H9 (cell line): Measurements from ENCODE around the gene CACNA2D3. TPM values are rescaled to one million over a fixed set of nuclear protein-coding genes. Genes with fewer than 3 reads are reported as not detected.

Source experiments
- DNase-seq: peaks from one replicate; pipeline ENCODE4 v3.0.0-alpha.2; 2017
- H2AFZ ChIP-seq: one replicate; pipeline ENCODE4 v1.6.1; 2013; ENCODE audit warnings: mild to moderate bottlenecking, low read length, control low read depth, moderate library complexity
- H2AK5ac ChIP-seq: 2 replicates; pipeline ENCODE4 v1.6.1; 2013; ENCODE audit warnings: low read length, control low read depth, mixed read lengths; ENCODE audit not compliant: insufficient read length
- H2BK120ac ChIP-seq: one replicate; pipeline ENCODE4 v1.6.1; 2013; ENCODE audit warnings: low read depth, mild to moderate bottlenecking, low read length, control low read depth, inconsistent platforms; ENCODE audit not compliant: poor library complexity, severe bottlenecking
- H2BK12ac ChIP-seq: 2 replicates; pipeline ENCODE4 v1.6.1; 2013; ENCODE audit warnings: low read length, control low read depth, mixed read lengths, low read depth; ENCODE audit not compliant: insufficient read length
- H2BK15ac ChIP-seq: 2 replicates; pipeline ENCODE4 v1.6.1; 2013; ENCODE audit warnings: low read depth, low read length, control low read depth
- H2BK20ac ChIP-seq: one replicate; pipeline ENCODE4 v1.6.1; 2013; ENCODE audit warnings: low read depth, mild to moderate bottlenecking, low read length, control low read depth, inconsistent platforms; ENCODE audit not compliant: poor library complexity, severe bottlenecking
- H2BK5ac ChIP-seq: 2 replicates; pipeline ENCODE4 v1.6.1; 2013; ENCODE audit warnings: low read length, control low read depth, mixed read lengths; ENCODE audit not compliant: insufficient read length
- H3K14ac ChIP-seq: 2 replicates; pipeline ENCODE4 v1.6.1; 2013; ENCODE audit warnings: low read length, control low read depth; ENCODE audit not compliant: insufficient read depth
- H3K18ac ChIP-seq: 2 replicates; pipeline ENCODE4 v1.6.1; 2013; ENCODE audit warnings: low read depth, mild to moderate bottlenecking, mixed read lengths, low read length, control low read depth; ENCODE audit not compliant: insufficient read length
- H3K23ac ChIP-seq: 2 replicates; pipeline ENCODE4 v1.6.1; 2013; ENCODE audit warnings: low read length, control low read depth, mixed read lengths, low read depth; ENCODE audit not compliant: insufficient read length
- H3K23me2 ChIP-seq: 2 replicates; pipeline ENCODE4 v1.6.1; 2013; ENCODE audit warnings: low read depth, mild to moderate bottlenecking, mixed read lengths, low read length, control low read depth; ENCODE audit not compliant: insufficient read length, poor library complexity, severe bottlenecking
- H3K27ac ChIP-seq: 2 replicates; pipeline ENCODE4 v1.5.1; 2013; ENCODE audit warnings: low read length, control low read depth, mixed read lengths, low read depth; ENCODE audit not compliant: insufficient read length
- H3K27me3 ChIP-seq: 2 replicates; pipeline ENCODE4 v1.6.1; 2013; ENCODE audit warnings: low read length, control low read depth, inconsistent platforms; ENCODE audit not compliant: insufficient read depth
- H3K4ac ChIP-seq: 2 replicates; pipeline ENCODE4 v1.6.1; 2013; ENCODE audit warnings: low read depth, mild to moderate bottlenecking, control low read depth, inconsistent platforms, low read length, moderate library complexity
- H3K4me1 ChIP-seq: 2 replicates; pipeline ENCODE4 v1.6.1; 2013; ENCODE audit warnings: low read length, control low read depth, inconsistent platforms; ENCODE audit not compliant: insufficient read depth
- H3K4me2 ChIP-seq: 2 replicates; pipeline ENCODE4 v1.6.1; 2013; ENCODE audit warnings: low read length, control low read depth, mixed read lengths; ENCODE audit not compliant: insufficient read length, insufficient read depth
- H3K56ac ChIP-seq: 2 replicates; pipeline ENCODE4 v1.6.1; 2013; ENCODE audit warnings: low read depth, mild to moderate bottlenecking, mixed read lengths, low read length, control low read depth; ENCODE audit not compliant: insufficient read length
- H3K79me1 ChIP-seq: 2 replicates; pipeline ENCODE4 v1.6.1; 2013; ENCODE audit warnings: low read depth, mild to moderate bottlenecking, moderate library complexity, low read length, control low read depth, inconsistent platforms; ENCODE audit not compliant: insufficient read depth, poor library complexity, severe bottlenecking
- H3K79me2 ChIP-seq: 2 replicates; pipeline ENCODE4 v1.6.1; 2013; ENCODE audit warnings: low read length, control low read depth, inconsistent platforms; ENCODE audit not compliant: insufficient read depth
- H3K9ac ChIP-seq: 2 replicates; pipeline ENCODE4 v1.6.1; 2013; ENCODE audit warnings: low read length, control low read depth, mixed read lengths; ENCODE audit not compliant: insufficient read length; ENCODE audit errors: extremely low read depth
- H3K9me3 ChIP-seq: one replicate; pipeline ENCODE4 v1.6.1; 2013; ENCODE audit warnings: low read depth, low read length, inconsistent platforms; ENCODE audit not compliant: control insufficient read depth
- H3T11ph ChIP-seq: one replicate; pipeline ENCODE4 v1.6.1; 2013; ENCODE audit warnings: mild to moderate bottlenecking, low read length, control low read depth, inconsistent platforms
- H4K20me1 ChIP-seq: one replicate; pipeline ENCODE4 v1.6.1; 2013; ENCODE audit not compliant: control insufficient read depth, insufficient read length, insufficient read depth
- H4K5ac ChIP-seq: 2 replicates; pipeline ENCODE4 v1.6.1; 2013; ENCODE audit warnings: low read depth, mild to moderate bottlenecking, mixed read lengths, low read length, control low read depth; ENCODE audit not compliant: insufficient read length
- H4K8ac ChIP-seq: replicated peaks from 2 replicates; pipeline ENCODE4 v1.6.1; 2013; ENCODE audit warnings: low read length, control low read depth, mixed read lengths, low read depth; ENCODE audit not compliant: insufficient read length
- H4K91ac ChIP-seq: 2 replicates; pipeline ENCODE4 v1.6.1; 2013; ENCODE audit warnings: low read depth, mild to moderate bottlenecking, moderate library complexity, mixed read lengths, low read length, control low read depth; ENCODE audit not compliant: insufficient read length
- H3K27ac Mint-ChIP-seq, 3 experiments: 2 replicates in 2 of 3; 3 replicates in 1 of 3; pipeline ENCODE4 v1.8.0; 2020 to 2021; ENCODE audit warnings: mixed read lengths in 3 of 3, mild to moderate bottlenecking in 1 of 3, moderate library complexity in 1 of 3
- H3K27me3 Mint-ChIP-seq: 2 replicates; pipeline ENCODE4 v1.8.0; 2021; ENCODE audit warnings: low read depth, mild to moderate bottlenecking, moderate library complexity, mixed read lengths
- H3K36me3 Mint-ChIP-seq, 3 experiments: 2 replicates in 2 of 3; 3 replicates in 1 of 3; pipeline ENCODE4 v1.8.0; 2020 to 2021; ENCODE audit warnings: low read depth in 3 of 3, mixed read lengths in 3 of 3; ENCODE audit not compliant: insufficient read depth in 1 of 3
- H3K4me1 Mint-ChIP-seq, 2 experiments: 2 replicates each; pipeline ENCODE4 v1.8.0; 2020; ENCODE audit warnings: mixed read lengths in 2 of 2
- H3K4me3 Mint-ChIP-seq, 2 experiments: 2 replicates in 1 of 2; 3 replicates in 1 of 2; pipeline ENCODE4 v1.8.0; 2020 to 2021; ENCODE audit warnings: mild to moderate bottlenecking in 2 of 2, mixed read lengths in 2 of 2, moderate library complexity in 1 of 2
- H3K9me3 Mint-ChIP-seq, 2 experiments: 2 replicates in 1 of 2; 3 replicates in 1 of 2; pipeline ENCODE4 v1.8.0; 2020; ENCODE audit warnings: mild to moderate bottlenecking in 2 of 2, mixed read lengths in 2 of 2, moderate library complexity in 1 of 2
- CTCF ChIP-seq: fragments of 200-600 bp; sonication (generic); conservative IDR thresholded peaks from 3 replicates; pipeline ENCODE4 v1.8.0; 2021; ENCODE audit warnings: antibody characterized with exemption, mild to moderate bottlenecking
- WGBS: extraction: QIAGEN DNeasy Blood & Tissue Kit; methylation state at CpG from one replicate; pipeline ENCODE4 v1.1.7; 2013; ENCODE audit warnings: missing lambda C conversion rate, low lambda C conversion rate, mixed read lengths; ENCODE audit not compliant: insufficient read length; ENCODE audit errors: extremely low coverage; 5-methylcytosine and 5-hydroxymethylcytosine counted together
- total RNA-seq: library from RNA; stranded (reverse); gene quantifications from 2 replicates; pipeline ENCODE4 v1.2.1, GENCODE V29; 2021

Gene CACNA2D3
- total RNA-seq, 1 experiment from 2014 or later = 3.2 TPM

DNA sequence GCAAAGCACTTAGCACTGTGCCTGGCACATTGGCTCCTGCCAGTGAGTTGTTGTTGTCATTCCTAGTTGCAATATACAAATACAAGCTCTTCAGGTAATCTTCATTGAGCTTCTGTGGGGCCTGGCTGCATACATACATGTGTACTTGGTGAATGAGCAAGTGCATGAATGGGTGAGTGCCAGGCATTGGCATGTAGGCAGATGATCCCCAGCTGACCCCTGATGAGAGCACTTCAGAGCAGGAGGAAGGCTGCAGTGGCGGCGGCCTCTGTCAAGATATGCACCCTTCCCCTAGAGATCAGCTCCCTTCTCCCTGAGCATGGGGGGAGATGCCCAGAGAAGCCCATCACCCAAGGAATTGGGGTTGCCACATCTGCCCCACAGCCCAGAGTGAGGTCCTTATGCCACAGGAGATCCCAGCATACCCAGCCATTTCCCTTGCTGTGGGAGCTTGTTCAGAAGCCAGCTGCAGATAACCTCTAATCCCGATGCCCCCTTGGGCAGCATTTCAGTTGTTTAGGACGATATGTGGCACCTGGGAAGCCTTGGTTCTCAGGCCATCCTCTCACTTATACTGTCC is 8.8 kb downstream of the CACNA2D3 start:
- Histone ChIP-seq H3K4me1 (peaks cover 2% of the 10 kb centered on the region; the same call in 1 of the 2 replicates), H3K9me3 (no peaks in the 10 kb centered on the region), H3K79me2 (no peaks in the 10 kb centered on the region), H2AK5ac (no peak overlapping the region), H3K23me2 (no peaks in the 10 kb centered on the region), H3K27me3 (no peaks in the 10 kb centered on the region; the same call in 1 of the 2 replicates), H3K23ac (no peak overlapping the region), H3K4me2 (no peak overlapping the region), H3K79me1 (no peaks in the 10 kb centered on the region), H4K8ac (no peak overlapping the region), H3K9ac (no peak overlapping the region), H3T11ph (no peak overlapping the region), H2BK120ac (no peak overlapping the region), H4K5ac (no peak overlapping the region), H3K27ac (no peak overlapping the region), H3K56ac (no peak overlapping the region), H2BK15ac (no peak overlapping the region), H3K4ac (no peak overlapping the region), H2BK20ac (no peak overlapping the region), H2BK12ac (no peak overlapping the region), H3K18ac (no peak overlapping the region), H3K14ac (no peak overlapping the region), H4K20me1 (no peaks in the 10 kb centered on the region), H4K91ac (no peak overlapping the region), H2AFZ (no peak overlapping the region), H2BK5ac (no peak overlapping the region)
- peaks cover 29 to 33% of the 10 kb centered on the region in 2 experiments for H3K4me1 Mint-ChIP-seq
- H3K27ac Mint-ChIP-seq = peak overlapping the region in 1 of 3 experiments; percentile 72; a peak in 1 of 7 replicates
- DNase-seq = no peak
- peaks cover 20% of the 10 kb centered on the region for H3K27me3 Mint-ChIP-seq
- WGBS = no CpG with 5 or more reads among the region's 4 CpGs
- H3K36me3 Mint-ChIP-seq = no peaks in the 10 kb centered on the region
- TF ChIP-seq CTCF = no peak
- H3K9me3 Mint-ChIP-seq = no peaks in the 10 kb centered on the region
- H3K4me3 Mint-ChIP-seq = no peak overlapping the region
